Mucosa of stomach (tissue), 1 donor: Measurements from ENCODE around the gene C1orf21.
"Not testable (repeated sequence)": the region's sequence is repeated elsewhere in the genome, so short reads cannot be mapped to it uniquely, and the experiment has no call there.

Experiments
- H3K27me3 ChIP-seq: one replicate; pipeline ENCODE4 v1.7.0; 2013; ENCODE audit warnings: mild to moderate bottlenecking, low read length; ENCODE audit not compliant: control insufficient read depth, insufficient read depth
- H3K36me3 ChIP-seq: one replicate; pipeline ENCODE4 v1.7.0; 2013; ENCODE audit warnings: low read length; ENCODE audit not compliant: control insufficient read depth, insufficient read depth
- H3K4me1 ChIP-seq: one replicate; pipeline ENCODE4 v1.7.0; 2013; ENCODE audit warnings: mild to moderate bottlenecking, low read length; ENCODE audit not compliant: control insufficient read depth, insufficient read depth
- H3K4me3 ChIP-seq: one replicate; pipeline ENCODE4 v1.7.0; 2013; ENCODE audit warnings: low read length
- H3K9ac ChIP-seq: one replicate; pipeline ENCODE4 v1.7.0; 2013; ENCODE audit warnings: mild to moderate bottlenecking, low read length, moderate library complexity
- H3K9me3 ChIP-seq: one replicate; pipeline ENCODE4 v1.7.0; 2013; ENCODE audit warnings: mild to moderate bottlenecking, low read length, moderate library complexity; ENCODE audit not compliant: control insufficient read depth
- donor health status: Pancreatic carcinoma.

C1orf21 gene

DNA sequence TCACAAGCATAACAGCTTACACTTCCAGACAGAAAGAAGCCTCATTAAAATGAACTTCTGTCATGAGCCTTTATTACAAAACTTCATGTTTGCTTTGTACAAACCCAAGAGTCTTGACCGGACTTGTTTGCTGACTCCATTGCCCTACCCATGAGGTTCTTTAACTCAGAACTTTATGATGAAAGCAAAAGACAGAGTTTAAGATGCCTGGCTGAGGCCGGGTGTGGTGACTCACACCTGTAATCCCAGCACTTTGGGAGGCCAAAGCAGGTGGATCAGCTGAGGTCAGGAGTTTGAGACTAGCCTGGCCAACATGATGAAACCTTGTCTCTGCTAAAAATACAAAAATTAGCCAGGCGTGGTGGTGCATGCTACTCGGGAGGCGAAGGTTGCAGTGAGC, 225.4 kb downstream of the C1orf21 start:
- not testable (repeated sequence) for H3K9ac ChIP-seq

DNA sequence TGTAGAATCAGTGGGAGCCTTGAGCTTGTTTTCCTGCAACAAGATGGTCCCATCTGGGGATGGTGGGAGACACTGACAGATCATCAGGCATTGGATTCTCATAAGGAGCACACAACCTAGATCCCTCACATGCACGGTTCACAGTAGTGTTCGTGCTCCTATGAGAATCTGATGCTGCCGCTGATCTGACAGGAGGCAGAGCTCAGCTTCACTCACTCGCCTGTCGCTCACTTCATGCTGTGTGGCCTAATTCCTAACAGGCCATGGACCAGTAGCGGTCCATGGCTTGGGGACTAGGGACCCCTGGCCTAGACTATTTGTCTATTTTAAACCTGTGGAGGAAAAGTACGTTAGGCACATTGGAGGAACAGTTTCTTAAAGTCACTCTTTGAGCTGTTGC, 227.8 kb downstream of the C1orf21 start:
- Histone ChIP-seq H3K36me3 (no peaks in the 10 kb centered on the region), H3K9me3 (no peaks in the 10 kb centered on the region), H3K27me3 (no peaks in the 10 kb centered on the region), H3K9ac (no peak overlapping the region), H3K4me3 (no peak overlapping the region), H3K4me1 (no peaks in the 10 kb centered on the region)

More for the DNA sequence above, 225.4 kb downstream of the C1orf21 start:
- H3K4me1 ChIP-seq, H3K9me3 ChIP-seq, H3K27me3 ChIP-seq, H3K4me3 ChIP-seq, H3K36me3 ChIP-seq: not testable (repeated sequence)

DNA sequence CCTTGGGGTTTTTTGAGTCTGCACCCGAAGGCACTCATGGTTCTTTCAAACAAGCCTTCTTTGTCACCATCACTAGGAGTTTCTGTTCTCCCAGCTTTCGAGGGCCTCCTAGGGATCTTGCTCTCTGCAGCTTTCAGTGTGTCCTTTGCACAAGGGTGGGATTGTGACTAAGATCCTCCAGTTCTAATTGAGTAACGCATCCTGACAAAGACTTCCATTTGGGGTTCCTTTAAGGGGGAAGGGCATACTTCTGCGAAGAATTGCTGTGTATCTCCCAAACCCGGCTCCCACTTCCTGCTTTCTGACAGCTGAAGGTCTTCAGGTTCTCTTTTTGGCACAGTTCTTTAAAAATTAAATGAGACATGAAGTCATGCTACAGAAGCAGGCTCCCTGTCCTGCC, 228.5 kb downstream of the C1orf21 start:
- Histone ChIP-seq H3K36me3 (no peaks in the 10 kb centered on the region), H3K27me3 (no peaks in the 10 kb centered on the region), H3K4me1 (no peaks in the 10 kb centered on the region), H3K9ac (no peak overlapping the region), H3K9me3 (no peaks in the 10 kb centered on the region), H3K4me3 (no peak overlapping the region)

GRCh38 chr1:184616504-184616903, 229.7 kb downstream of the C1orf21 start:
- H3K36me3 ChIP-seq = no peaks in the 10 kb centered on the region
- no peaks in the 10 kb centered on the region for H3K4me1 ChIP-seq
- H3K9me3 ChIP-seq = no peaks in the 10 kb centered on the region
- no peak overlapping the region for H3K9ac ChIP-seq
- H3K27me3 ChIP-seq = no peaks in the 10 kb centered on the region
- H3K4me3 ChIP-seq = no peak overlapping the region

DNA sequence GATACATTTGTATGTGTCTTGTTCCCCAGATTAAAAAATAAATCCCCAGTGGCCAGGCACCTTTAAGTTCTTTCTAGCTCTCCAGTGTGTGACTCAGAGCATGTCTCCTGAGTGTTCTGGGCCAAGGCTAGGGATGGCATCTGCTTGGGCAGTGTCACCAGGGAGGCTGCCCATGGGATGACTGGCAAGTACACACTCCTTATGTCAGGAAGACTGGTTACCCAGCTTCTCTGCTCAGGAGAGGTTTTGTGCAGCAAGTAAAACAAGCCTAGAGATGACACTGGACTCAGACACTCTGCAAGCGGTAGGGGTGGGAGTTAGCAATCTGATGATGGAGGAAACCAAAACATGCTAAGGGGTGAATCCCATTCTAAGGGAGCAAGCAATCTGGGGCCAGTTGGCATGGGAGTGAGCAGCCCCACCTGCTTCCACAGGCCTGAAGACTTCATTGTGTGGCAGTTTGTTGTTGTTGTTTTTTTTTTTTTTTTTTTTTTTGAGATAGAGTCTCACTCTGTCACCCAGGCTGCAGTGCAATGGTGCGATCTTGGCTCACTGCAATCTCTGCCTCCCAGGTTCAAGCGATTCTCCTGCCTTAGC, 230.7 kb downstream of the C1orf21 start:
- Histone ChIP-seq H3K36me3 (no peaks in the 10 kb centered on the region), H3K27me3 (no peaks in the 10 kb centered on the region), H3K4me3 (no peak overlapping the region), H3K9ac (no peak overlapping the region), H3K4me1 (peaks cover 7% of the 10 kb centered on the region), H3K9me3 (no peaks in the 10 kb centered on the region)

GRCh38 chr1:184618851-184619250, 232.0 kb downstream of the C1orf21 start:
- Histone ChIP-seq H3K9me3 (no peaks in the 10 kb centered on the region), H3K27me3 (no peaks in the 10 kb centered on the region), H3K36me3 (no peaks in the 10 kb centered on the region), H3K9ac (no peak overlapping the region), H3K4me1 (peaks cover 12% of the 10 kb centered on the region), H3K4me3 (no peak overlapping the region)

GRCh38 chr1:184620469-184620868, 233.6 kb downstream of the C1orf21 start:
- no peak overlapping the region for H3K9ac ChIP-seq
- no peaks in the 10 kb centered on the region for H3K27me3 ChIP-seq
- peaks cover 12% of the 10 kb centered on the region for H3K4me1 ChIP-seq
- H3K9me3 ChIP-seq = no peaks in the 10 kb centered on the region
- H3K4me3 ChIP-seq = no peak overlapping the region
- no peaks in the 10 kb centered on the region for H3K36me3 ChIP-seq

- Histone ChIP-seq H3K27me3 (no peaks in the 10 kb centered on the region), H3K4me3 (no peak overlapping the region), H3K9me3 (no peaks in the 10 kb centered on the region), H3K9ac (no peak overlapping the region), H3K36me3 (no peaks in the 10 kb centered on the region), H3K4me1 (peaks cover 12% of the 10 kb centered on the region)
Measured at GRCh38 chr1:184621260-184621659, 234.4 kb downstream of the C1orf21 start.

GRCh38 chr1:184622136-184622823, 235.5 kb downstream of the C1orf21 start:
- Histone ChIP-seq H3K9me3 (no peaks in the 10 kb centered on the region), H3K4me3 (no peak overlapping the region), H3K27me3 (no peaks in the 10 kb centered on the region), H3K9ac (no peak overlapping the region), H3K4me1 (peaks cover 12% of the 10 kb centered on the region), H3K36me3 (no peaks in the 10 kb centered on the region)

DNA sequence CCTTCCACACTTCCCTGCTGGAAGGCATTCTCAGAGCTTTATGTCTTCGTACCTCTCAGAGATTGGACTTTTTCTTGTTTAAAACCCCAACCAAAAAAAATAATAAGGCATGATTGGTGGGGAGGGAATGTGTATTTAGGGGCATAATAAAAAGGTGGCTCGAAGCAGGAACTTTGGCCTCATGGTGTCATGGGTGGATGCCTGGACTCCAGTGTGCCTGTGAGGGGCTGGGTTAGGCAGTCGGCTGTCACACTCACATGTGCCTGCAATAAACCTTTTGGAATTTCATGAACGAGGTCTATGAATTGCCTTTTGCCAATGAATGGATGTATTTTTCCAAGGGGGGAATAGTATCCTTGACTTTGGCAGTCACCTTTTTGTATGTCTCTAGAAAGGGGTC, 236.6 kb downstream of the C1orf21 start:
- no peaks in the 10 kb centered on the region for H3K36me3 ChIP-seq
- no peak overlapping the region for H3K9ac ChIP-seq
- no peaks in the 10 kb centered on the region for H3K9me3 ChIP-seq
- H3K27me3 ChIP-seq = no peaks in the 10 kb centered on the region
- H3K4me3 ChIP-seq = no peak overlapping the region
- peaks cover 12% of the 10 kb centered on the region for H3K4me1 ChIP-seq

DNA sequence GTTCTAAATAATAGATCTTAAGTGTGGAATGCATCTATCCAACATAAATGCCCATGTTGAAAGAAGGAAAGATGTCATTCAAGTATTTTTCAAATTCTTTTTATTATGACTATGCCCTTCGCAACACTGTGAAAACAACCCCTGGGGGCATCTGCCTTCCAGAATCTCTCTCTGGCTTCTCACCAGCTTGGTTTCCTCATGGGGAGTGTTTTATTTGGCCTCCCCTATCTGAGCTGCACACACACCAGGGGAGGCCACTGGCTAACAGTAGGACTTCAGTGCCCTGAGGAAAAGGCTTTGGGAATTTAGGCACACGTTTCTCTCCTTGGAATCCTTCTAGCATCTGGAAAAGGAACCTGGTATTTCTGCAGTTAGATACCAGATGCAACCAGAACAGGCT, 237.2 kb downstream of the C1orf21 start:
- no peaks in the 10 kb centered on the region for H3K36me3 ChIP-seq
- peaks cover 12% of the 10 kb centered on the region for H3K4me1 ChIP-seq

DNA sequence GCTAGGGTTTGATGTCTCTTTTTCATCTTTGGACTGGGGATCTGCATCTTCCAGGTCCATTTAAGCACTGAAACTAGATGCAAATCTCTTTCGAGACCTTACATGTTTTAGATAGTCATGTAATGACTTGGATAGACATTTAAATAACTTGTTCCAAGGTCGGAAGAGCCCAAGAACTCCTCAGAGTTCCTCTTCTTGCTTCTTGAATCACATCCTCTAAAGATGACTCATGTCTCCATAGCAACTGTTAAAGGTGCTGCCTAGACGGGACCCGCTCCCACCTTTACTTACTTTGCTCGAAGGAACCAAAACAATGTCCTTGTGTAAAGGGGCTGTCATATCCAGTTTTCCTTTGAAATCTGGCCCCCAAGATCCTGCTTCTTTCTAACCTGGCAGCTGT, 237.8 kb downstream of the C1orf21 start:
- Histone ChIP-seq H3K9me3 (no peaks in the 10 kb centered on the region), H3K36me3 (no peaks in the 10 kb centered on the region), H3K4me3 (no peak overlapping the region), H3K4me1 (peaks cover 12% of the 10 kb centered on the region), H3K27me3 (no peaks in the 10 kb centered on the region), H3K9ac (no peak overlapping the region)

More for the DNA sequence above, 237.2 kb downstream of the C1orf21 start:
- no peaks in the 10 kb centered on the region for H3K9me3 ChIP-seq
- H3K9ac ChIP-seq = no peak overlapping the region
- H3K4me3 ChIP-seq = no peak overlapping the region
- no peaks in the 10 kb centered on the region for H3K27me3 ChIP-seq
